ENCODE data around the gene PDE6D.

DNA sequence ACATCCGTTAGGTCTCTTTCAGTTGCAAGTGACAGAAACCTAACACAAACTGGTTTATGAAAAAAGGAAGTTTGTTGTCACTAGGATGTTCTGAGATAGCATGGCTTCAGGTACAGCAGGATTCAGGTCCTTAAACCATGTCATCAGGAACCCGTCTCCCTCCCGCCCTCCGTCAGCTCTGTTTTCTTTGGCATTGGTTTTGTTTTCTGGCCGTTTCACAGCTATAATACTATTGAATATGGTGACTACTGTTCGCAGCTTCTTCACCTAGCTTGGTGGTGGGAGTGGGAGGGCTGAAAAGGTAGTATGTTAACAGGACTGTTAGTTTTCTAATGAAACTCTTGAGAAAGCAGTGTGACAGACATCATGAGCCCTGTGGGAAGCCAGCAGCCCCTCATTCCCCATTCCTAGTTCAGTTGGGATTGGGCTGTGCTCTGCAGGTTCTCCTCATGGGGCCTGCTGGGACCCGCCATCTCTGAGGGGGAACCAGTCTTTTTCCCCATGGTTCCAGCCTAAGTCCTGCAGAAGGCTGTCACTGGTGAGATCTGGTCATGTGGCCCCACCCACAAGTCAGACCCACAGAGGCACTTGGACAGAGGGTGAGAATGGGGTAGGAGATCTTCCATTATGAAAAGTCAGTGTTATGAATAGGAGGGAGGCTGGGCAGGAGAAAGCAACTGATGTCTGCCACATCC lies 60.6 kb downstream of the PDE6D start:
- TF ChIP-seq RFX5 (IDR thresholded peaks at IDR 0.05; ENCODE audit: low read depth, low read length) (no peak), CEBPB (IDR thresholded peaks at IDR 0.05; ENCODE audit: low read depth, low read length) (no peak), RCOR1 (IDR thresholded peaks at IDR 0.05; ENCODE audit: insufficient replicate concordance, low read length) (no peak), POLR2A (IDR thresholded peaks at IDR 0.05; ENCODE audit: low read depth, low read length) (no peak), BHLHE40 (IDR thresholded peaks at IDR 0.05; ENCODE audit: low read depth, low read length) (no peak), CHD1 (IDR thresholded peaks at IDR 0.05; ENCODE audit: low read depth, low read length) (no peak), MXI1 (IDR thresholded peaks at IDR 0.05; ENCODE audit: borderline replicate concordance, low read depth, low read length) (no peak), FOS (IDR thresholded peaks at IDR 0.05; ENCODE audit: low read depth, low read length) (no peak), MAZ (IDR thresholded peaks at IDR 0.05; ENCODE audit: borderline replicate concordance, low read depth, low read length) (no peak), SMC3 (IDR thresholded peaks at IDR 0.05; ENCODE audit: low read depth, low read length) (no peak), RAD21 (IDR thresholded peaks at IDR 0.05; ENCODE audit: low read length) (no peak)
- TF ChIP-seq, protein P1, sequence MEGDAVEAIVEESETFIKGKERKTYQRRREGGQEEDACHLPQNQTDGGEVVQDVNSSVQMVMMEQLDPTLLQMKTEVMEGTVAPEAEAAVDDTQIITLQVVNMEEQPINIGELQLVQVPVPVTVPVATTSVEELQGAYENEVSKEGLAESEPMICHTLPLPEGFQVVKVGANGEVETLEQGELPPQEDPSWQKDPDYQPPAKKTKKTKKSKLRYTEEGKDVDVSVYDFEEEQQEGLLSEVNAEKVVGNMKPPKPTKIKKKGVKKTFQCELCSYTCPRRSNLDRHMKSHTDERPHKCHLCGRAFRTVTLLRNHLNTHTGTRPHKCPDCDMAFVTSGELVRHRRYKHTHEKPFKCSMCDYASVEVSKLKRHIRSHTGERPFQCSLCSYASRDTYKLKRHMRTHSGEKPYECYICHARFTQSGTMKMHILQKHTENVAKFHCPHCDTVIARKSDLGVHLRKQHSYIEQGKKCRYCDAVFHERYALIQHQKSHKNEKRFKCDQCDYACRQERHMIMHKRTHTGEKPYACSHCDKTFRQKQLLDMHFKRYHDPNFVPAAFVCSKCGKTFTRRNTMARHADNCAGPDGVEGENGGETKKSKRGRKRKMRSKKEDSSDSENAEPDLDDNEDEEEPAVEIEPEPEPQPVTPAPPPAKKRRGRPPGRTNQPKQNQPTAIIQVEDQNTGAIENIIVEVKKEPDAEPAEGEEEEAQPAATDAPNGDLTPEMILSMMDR (conservative IDR thresholded peaks at IDR 0.05; ENCODE audit: low read depth, low read length), result no peak
- TF ChIP-seq, protein P2, sequence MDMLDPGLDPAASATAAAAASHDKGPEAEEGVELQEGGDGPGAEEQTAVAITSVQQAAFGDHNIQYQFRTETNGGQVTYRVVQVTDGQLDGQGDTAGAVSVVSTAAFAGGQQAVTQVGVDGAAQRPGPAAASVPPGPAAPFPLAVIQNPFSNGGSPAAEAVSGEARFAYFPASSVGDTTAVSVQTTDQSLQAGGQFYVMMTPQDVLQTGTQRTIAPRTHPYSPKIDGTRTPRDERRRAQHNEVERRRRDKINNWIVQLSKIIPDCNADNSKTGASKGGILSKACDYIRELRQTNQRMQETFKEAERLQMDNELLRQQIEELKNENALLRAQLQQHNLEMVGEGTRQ (IDR thresholded peaks at IDR 0.05; ENCODE audit: low read depth, low read length), result no peak
- TF ChIP-seq, protein P3, sequence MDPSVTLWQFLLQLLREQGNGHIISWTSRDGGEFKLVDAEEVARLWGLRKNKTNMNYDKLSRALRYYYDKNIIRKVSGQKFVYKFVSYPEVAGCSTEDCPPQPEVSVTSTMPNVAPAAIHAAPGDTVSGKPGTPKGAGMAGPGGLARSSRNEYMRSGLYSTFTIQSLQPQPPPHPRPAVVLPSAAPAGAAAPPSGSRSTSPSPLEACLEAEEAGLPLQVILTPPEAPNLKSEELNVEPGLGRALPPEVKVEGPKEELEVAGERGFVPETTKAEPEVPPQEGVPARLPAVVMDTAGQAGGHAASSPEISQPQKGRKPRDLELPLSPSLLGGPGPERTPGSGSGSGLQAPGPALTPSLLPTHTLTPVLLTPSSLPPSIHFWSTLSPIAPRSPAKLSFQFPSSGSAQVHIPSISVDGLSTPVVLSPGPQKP (IDR thresholded peaks at IDR 0.05; ENCODE audit: borderline replicate concordance, low read depth, low read length), result no peak

Data from IMR-90 (cell line).